Sciatic nerve (tissue), 2 donors: ENCODE data around the gene ARHGAP10. TPM values are rescaled to one million over a fixed set of nuclear protein-coding genes. Genes with fewer than 3 reads are reported as not detected.
"Not testable (repeated sequence)": the region's sequence is repeated elsewhere in the genome, so short reads cannot be mapped to it uniquely, and the experiment has no call there.

Source experiments
- ATAC-seq: fragments of 200-7000 bp; cut with Tn5 transposase; one replicate; pipeline ENCODE4 v1.9.1; 2020; ENCODE audit warnings: mild to moderate bottlenecking, moderate library complexity
- DNase-seq: peaks from one replicate; pipeline ENCODE4 v3.0.0-alpha.2; 2020; ENCODE audit warnings: low spot score
- intact Hi-C: fragments of 100-400 bp; cut with DNase I; formaldehyde crosslinking; loops from one replicate; pipeline ENCODE4 v1.14.2; 2022
- total RNA-seq: library from RNA; stranded (reverse); fragmentation: NEBNext Ultra II Directional; extraction: Animal tissue kit (Norgen Biotek cat#: 25700); gene quantifications from one replicate; pipeline ENCODE4 v1.2.1, GENCODE V29; 2021
- donor health status: DM: no; HTN: no; CAD: no.
- donor health status: DM: no; HTN: no; CAD: no.

ARHGAP10 gene
- total RNA-seq, 1 donor from 2014 or later, result 89.2 TPM

GRCh38 chr4:148081267-148081666, 349.4 kb downstream of the ARHGAP10 start:
- intact Hi-C loops, result no loop called here
- no peak for DNase-seq
- no peak for ATAC-seq

DNA sequence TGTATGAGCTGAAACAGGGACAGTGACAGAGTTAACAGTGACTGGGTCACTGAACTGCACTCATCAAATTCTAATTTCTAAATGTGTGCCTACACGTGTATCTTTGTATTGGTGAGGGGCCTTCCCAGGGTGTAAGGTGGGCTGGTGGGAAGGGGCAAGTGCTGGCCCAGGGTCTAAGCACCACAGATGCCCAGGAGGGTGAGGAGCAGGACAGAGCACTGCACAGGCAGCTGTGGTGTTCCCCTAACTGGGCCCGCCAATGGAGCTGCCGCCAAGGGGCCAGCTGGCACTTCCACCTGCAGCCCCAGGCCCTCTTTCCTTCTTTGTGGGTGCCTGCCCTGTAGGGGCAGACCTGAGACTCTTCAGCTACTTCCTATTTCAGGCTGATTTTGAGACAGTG, 349.9 kb downstream of the ARHGAP10 start:
- intact Hi-C loops, result no loop called here
- ATAC-seq (peak; percentile 46), DNase-seq (no peak)

- intact Hi-C loops, DNase-seq, ATAC-seq: not testable (repeated sequence)
Observed at GRCh38 chr4:148083073-148083472, 351.2 kb downstream of the ARHGAP10 start.

DNA sequence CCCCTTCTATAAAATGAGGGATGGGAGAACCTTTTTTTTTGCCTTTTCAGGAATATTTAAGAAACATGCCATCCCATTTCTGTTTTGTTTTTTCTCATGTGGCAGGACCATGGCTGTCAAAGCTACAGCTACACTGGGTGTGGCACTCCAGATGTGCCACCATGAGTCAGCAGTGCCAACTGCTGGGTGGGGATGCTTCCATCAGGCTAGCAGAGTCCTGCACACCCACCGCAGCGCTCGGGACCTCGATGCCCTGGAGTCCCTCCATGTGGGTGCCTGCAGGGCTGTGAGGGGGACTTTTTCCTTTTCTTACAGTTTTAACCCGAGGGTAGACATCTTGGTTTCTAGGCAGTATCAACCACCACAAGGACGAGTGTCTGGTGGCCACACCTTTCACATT, 357.7 kb downstream of the ARHGAP10 start:
- intact Hi-C loops, result no loop called here
- ATAC-seq (peak; percentile 40), DNase-seq (no peak)

DNA sequence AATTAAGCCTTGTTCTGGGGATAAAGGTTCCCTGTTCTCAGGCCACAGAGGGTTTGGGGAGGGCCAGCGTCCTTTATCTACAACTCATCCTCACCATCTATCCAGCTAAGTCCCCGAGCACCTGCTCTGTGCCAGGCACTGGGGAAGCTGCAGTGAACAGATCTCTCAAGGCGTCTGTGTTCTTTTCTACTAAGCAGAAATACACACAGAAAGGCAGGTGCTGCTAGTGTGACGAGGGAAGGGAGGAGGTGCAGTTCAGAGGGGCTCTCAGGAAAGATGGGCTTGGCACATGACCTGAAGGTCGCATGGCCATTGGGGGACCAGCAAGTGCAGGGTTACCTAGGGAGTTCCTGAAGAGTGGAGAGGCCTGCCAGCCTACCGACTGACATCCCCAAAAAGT, 358.1 kb downstream of the ARHGAP10 start:
- ATAC-seq (peak; percentile 23), DNase-seq (no peak)
- intact Hi-C loops, result no loop called here

DNA sequence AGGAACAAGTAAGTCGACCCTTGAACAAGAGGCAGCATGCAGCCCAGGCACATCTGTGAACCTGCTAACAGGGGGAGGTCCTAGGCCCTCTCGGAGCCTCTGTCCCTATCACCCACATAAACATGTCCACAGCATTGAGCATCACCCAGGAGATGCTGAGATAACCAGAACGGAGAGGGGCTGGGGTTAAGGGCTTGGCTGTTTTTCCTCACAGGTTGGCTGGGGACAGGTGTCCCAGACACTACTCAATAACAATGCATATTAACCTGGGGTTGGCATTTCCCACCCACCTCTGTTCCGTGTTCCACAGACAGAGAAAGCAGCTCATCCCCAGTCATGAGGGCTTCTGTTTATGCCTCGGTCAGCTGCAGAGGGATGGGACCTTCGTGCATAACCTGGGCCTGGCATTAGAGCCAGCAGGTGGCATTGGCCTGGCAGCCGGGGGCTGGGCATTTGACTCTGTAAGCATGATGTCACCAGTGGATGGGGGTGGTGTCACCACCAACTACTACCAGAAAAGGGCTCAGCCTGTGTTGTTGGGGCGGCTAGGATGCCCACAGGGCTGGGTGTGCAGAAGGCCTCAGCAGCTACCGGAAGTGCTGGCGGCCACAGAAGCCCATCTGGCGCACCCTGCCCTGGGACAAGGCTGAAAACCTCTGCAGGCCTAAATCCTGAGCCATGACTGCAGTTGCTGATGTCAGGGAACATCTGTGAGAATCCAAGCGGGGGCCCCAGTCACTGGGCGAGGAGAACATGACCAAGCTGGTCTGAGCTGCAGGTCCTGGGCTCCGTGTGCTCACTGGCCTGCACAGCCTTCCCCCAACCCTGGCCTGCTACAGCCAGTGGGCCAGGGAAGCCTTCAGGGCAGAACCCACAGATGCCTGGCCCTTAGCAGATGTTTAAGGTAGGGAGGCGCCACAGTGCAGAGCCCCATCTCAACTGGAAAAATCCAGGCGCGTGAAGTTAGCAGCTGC, 358.9 kb downstream of the ARHGAP10 start:
- DNase-seq, result no peak
- peak; percentile 34 for ATAC-seq
- intact Hi-C loops, result no loop called here

DNA sequence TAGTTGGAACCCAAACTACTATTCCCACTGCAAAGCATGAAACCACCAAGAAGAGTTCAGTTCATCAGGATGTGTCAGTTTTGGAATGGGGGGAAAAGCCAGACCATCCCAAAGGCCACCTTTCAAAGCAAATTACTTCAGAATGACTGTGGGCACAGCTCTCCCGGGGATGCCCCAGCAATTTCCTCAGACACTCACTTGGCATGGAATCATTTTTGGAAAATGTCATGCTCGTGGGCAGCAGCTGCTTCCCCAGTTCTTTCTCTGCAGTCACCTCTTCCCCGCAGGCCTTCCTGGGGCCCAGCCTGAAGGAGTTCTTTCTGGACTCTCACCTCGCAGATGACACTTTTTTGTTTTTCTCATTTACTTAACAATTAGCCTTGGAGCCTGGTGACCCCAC, 360.0 kb downstream of the ARHGAP10 start:
- intact Hi-C loops, result no loop called here
- DNase-seq (no peak), ATAC-seq (no peak)

- ATAC-seq (no peak), DNase-seq (no peak)
- intact Hi-C loops, result no loop called here
Observed at GRCh38 chr4:148092316-148093014, 360.6 kb downstream of the ARHGAP10 start.

DNA sequence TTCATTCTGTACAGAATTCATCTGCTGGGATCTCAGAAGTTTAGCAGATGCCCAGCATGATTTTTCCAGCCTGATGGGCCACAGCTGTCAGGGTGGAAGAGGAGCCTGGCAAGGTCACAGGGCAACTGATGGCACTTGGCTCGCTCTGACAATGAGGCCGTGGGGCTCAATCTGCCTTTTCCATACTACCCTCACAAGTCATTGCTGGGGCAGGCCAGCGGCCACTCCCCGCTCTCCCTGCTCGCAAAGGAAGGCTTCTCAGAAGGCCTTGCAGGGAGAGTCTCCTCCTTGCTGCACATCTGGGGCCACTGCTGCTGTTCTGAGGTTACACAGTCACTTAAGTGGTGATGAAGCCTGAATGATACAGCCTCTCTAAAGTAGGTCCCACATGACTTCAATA, 361.2 kb downstream of the ARHGAP10 start:
- intact Hi-C loops, result no loop called here
- ATAC-seq, result no peak

DNA sequence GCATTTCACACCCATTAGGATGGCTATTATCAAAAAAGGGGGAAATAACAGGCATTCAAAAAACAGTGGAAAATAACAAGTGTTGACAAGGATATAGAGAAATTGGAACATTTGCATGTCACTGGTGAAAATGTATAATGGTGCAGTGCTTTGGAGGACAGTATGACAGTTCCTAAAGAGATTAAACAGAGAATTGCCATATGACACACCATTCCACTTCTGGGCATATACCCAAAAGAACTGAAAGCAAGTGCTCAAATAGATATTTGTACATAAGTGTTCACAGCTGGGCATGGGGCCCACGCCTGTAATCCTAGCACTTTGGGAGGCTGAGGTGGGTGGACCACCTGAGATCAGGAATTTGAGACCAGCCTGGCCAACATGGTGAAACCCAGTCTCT, 362.3 kb downstream of the ARHGAP10 start:
- intact Hi-C loops, result no loop called here
- no peak for DNase-seq
- ATAC-seq, result no peak

More for the DNA sequence above, 361.2 kb downstream of the ARHGAP10 start:
- DNase-seq, result no peak

DNA sequence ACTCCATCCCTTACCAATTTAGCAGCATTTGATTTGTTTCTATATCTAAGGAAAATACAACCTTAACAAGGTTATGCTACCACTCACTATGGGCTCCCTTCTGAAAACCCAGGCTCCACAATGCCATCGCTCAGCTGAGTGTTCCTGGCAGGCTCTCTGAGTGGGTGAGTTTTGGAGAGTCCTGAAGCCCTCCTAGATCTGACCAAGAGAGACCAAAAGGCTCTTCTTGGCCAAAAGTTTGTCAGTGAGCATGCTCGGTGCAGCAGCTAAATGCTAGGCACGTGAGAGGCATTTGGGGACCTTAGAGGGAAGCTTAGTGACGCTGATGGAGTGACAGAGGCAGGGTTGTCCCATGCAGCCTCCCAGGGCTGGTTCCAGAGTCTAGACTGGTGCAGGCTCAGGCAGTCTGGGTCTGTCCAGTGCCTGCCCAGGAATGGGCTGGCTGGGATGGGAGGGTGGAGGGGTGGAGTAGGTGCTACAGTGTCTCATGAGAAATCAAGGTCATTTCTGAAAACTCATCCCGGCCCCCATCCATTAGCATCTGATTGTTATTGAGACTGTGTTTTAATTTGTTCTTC, 363.5 kb downstream of the ARHGAP10 start:
- DNase-seq (no peak), ATAC-seq (no peak)
- intact Hi-C loops, result no loop called here

- ATAC-seq, result no peak
- intact Hi-C loops, result no loop called here
Observed at GRCh38 chr4:148097801-148098200, 365.9 kb downstream of the ARHGAP10 start.

DNA sequence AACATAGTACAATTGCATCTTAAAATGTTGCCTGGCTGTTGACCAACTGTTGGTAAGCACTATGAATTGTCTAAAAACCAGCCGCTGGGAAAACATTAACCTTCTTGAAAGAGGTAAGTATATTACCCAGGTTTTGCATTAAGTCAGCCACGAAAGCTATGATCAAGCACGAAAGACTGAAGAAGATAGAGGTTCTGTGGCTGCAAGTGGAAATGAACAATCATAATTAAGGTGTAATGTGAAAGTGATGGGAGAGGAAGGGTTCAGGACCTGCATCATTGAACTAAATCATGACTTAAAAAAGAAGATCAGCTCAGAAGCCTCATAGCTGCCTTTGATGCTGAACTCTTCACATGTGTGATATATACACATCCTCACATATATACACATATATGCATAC, 369.3 kb downstream of the ARHGAP10 start:
- ATAC-seq, result no peak
- intact Hi-C loops, result no loop called here
- DNase-seq, result no peak

More at GRCh38 chr4:148097801-148098200, 365.9 kb downstream of the ARHGAP10 start:
- DNase-seq, result no peak

DNA sequence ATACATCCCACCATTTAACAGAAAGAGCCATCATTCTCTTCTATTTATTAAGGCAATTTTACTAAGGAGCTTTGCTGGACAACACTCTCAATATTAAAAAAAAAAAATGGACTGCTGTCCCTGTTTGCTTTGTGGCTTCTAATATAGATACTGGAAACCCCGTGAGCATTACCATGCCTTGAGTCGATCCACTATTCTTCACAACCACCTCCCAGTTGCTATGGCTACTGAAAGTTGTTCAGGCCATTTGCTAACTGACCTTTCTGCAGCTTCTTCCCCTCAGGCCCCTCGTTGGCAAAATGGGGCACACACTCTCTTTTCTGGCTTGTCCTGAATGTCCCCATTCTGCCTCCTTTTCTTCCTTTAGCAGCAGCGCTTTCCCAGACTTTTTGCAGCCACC, 369.9 kb downstream of the ARHGAP10 start:
- intact Hi-C loops, result no loop called here

GRCh38 chr4:148103597-148104355, 371.9 kb downstream of the ARHGAP10 start:
- intact Hi-C loops, result no loop called here
- DNase-seq (no peak), ATAC-seq (no peak)

More for the DNA sequence above, 369.9 kb downstream of the ARHGAP10 start:
- no peak for DNase-seq
- ATAC-seq, result no peak

GRCh38 chr4:148108766-148109165, 376.9 kb downstream of the ARHGAP10 start:
- intact Hi-C loops, result no loop called here
- no peak for DNase-seq
- no peak for ATAC-seq

- ATAC-seq (no peak), DNase-seq (no peak)
- intact Hi-C loops, result no loop called here
Observed at GRCh38 chr4:148109216-148109615, 377.3 kb downstream of the ARHGAP10 start.

GRCh38 chr4:148110169-148110568, 378.3 kb downstream of the ARHGAP10 start:
- intact Hi-C loops, result no loop called here
- DNase-seq (no peak), ATAC-seq (no peak)
